Measurements from ENCODE around the gene SP2. TPM values are rescaled to one million over a fixed set of nuclear protein-coding genes. Genes with fewer than 3 reads are reported as not detected.

SP2 gene
- polyA plus RNA-seq, 3 donors, result 3.1 to 26.7 (median 6.8) TPM

DNA sequence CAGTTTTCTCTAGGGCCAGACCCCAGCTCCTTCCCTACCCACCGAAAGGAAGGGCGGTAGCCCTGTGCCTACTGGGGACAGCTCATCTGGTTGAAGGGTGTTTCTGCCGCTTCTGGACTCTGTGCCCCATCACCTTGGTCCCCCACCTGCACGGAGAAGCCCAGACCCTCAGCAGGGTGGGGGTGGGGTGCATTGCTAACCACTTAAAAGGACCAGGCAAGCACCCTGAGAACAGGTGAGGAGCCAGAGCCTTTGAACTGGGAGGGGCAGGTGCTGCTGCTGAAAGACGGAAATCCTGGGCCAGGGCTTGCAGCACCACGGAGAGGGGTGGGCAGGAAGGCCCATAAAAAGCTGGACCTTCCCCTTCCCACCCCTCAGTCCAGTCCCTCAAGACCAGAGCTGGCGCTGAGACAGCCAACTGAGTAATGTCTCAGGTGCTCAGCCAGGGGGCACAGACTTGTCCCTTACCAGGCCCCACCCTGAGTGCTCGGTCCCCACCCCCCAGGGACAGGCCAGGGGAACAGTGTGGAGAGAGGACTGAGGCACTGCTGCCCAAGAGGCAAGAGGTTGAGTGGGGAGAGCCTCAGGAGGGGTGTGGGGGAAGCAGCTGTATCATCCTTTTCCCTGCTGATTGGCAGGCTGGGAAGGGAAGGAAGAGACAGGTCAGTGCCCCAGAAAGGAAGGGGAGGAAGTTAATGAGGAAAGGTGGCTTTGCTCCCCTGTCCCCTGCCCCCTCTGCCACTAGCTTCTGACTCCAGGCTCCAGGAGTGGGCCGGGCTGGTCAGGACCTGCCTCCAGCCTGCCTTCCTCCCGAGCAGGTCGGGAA, 10.9 kb upstream of the SP2 start:
- Mint-ChIP-seq H3K36me3 (no peaks in the 10 kb centered on the region), H3K9me3 (no peaks in the 10 kb centered on the region), H3K27ac (no peak overlapping the region), H3K4me3 (no peak overlapping the region), H3K27me3 (ENCODE audit: low read depth in 3 of 3) (peaks cover under 1 to 14% (median 7%) of the 10 kb centered on the region in 3 donors), H3K4me1 (peaks cover 16% of the 10 kb centered on the region)
- Histone ChIP-seq H3K9ac (ENCODE audit: insufficient read depth, low read length, poor library complexity, severe bottlenecking) (no peak overlapping the region), H3K4me3 (replicated peaks in 1 of 3; ENCODE audit: low read depth in 2 of 3, low read length in 3 of 3) (no peak overlapping the region), H3K4me1 (ENCODE audit: control insufficient read depth in 1 of 2, insufficient read depth in 2 of 2, low read length in 2 of 2) (peaks cover 12 to 15% of the 10 kb centered on the region in 2 donors), H3K27me3 (ENCODE audit: control insufficient read depth in 2 of 2, insufficient read depth in 2 of 2, low read length in 2 of 2) (no peaks in the 10 kb centered on the region), H3K27ac (ENCODE audit: low read depth in 1 of 2, low read length in 2 of 2) (no peak overlapping the region), H3K79me2 (ENCODE audit: insufficient read depth, low read length) (no peaks in the 10 kb centered on the region), H2AFZ (ENCODE audit: insufficient read depth, low read depth, low read length, poor library complexity, severe bottlenecking) (no peak overlapping the region), H3K36me3 (replicated peaks in 1 of 2; ENCODE audit: control insufficient read depth in 1 of 2, insufficient read depth in 2 of 2, low read length in 2 of 2) (no peaks in the 10 kb centered on the region), H3K4me2 (replicated peaks; ENCODE audit: extremely low read depth, low read length, poor library complexity, severe bottlenecking) (no peak overlapping the region), H3K9me3 (replicated peaks in 1 of 2; ENCODE audit: control insufficient read depth in 1 of 2, insufficient read depth in 1 of 2, low read length in 2 of 2) (no peaks in the 10 kb centered on the region), H4K20me1 (ENCODE audit: insufficient read depth, low read length) (no peaks in the 10 kb centered on the region)
- WGBS (ENCODE audit: insufficient coverage), result 87% methylated on average over 6 of the region's 11 CpGs
- DNase-seq, result no peak
- TF ChIP-seq, protein P1, sequence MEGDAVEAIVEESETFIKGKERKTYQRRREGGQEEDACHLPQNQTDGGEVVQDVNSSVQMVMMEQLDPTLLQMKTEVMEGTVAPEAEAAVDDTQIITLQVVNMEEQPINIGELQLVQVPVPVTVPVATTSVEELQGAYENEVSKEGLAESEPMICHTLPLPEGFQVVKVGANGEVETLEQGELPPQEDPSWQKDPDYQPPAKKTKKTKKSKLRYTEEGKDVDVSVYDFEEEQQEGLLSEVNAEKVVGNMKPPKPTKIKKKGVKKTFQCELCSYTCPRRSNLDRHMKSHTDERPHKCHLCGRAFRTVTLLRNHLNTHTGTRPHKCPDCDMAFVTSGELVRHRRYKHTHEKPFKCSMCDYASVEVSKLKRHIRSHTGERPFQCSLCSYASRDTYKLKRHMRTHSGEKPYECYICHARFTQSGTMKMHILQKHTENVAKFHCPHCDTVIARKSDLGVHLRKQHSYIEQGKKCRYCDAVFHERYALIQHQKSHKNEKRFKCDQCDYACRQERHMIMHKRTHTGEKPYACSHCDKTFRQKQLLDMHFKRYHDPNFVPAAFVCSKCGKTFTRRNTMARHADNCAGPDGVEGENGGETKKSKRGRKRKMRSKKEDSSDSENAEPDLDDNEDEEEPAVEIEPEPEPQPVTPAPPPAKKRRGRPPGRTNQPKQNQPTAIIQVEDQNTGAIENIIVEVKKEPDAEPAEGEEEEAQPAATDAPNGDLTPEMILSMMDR (IDR thresholded peaks at IDR 0.05), result no peak
- intact Hi-C loops (cut with micrococcal nuclease), result no loop called here

DNA sequence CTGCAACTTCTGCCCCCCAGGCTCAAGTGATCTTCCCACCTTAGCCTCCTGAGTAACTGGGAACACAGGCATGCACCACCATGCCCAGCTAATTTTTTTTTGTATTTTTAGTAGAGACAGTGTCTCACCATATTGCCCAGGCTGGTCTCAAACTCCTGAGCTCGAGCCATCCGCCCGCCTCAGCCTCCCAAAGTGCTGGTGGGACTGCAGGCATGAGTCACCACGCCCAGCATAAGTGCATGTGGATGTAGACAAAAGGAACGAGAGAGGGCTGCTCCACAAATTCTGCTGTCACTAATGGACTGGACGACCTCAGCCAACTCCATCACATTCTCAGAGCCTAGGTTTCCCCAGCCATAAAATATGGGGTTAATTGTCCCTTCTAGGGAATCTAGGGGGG, 7.7 kb upstream of the SP2 start:
- no peak overlapping the region for H2AFZ ChIP-seq (ENCODE audit: insufficient read depth, low read depth, low read length, poor library complexity, severe bottlenecking)
- no peaks in the 10 kb centered on the region for H3K36me3 Mint-ChIP-seq
- H4K20me1 ChIP-seq (ENCODE audit: insufficient read depth, low read length), result no peaks in the 10 kb centered on the region

More for the DNA sequence above, 7.7 kb upstream of the SP2 start:
- H3K27ac Mint-ChIP-seq, result no peak overlapping the region
- Histone ChIP-seq H3K9ac (ENCODE audit: insufficient read depth, low read length, poor library complexity, severe bottlenecking) (no peak overlapping the region), H3K27me3 (ENCODE audit: control insufficient read depth in 2 of 2, insufficient read depth in 2 of 2, low read length in 2 of 2) (no peaks in the 10 kb centered on the region), H3K4me1 (ENCODE audit: control insufficient read depth in 1 of 2, insufficient read depth in 2 of 2, low read length in 2 of 2) (peaks cover 0 to 24% of the 10 kb centered on the region in 2 donors), H3K79me2 (ENCODE audit: insufficient read depth, low read length) (no peaks in the 10 kb centered on the region), H3K4me2 (replicated peaks; ENCODE audit: extremely low read depth, low read length, poor library complexity, severe bottlenecking) (no peak overlapping the region), H3K36me3 (replicated peaks in 1 of 2; ENCODE audit: control insufficient read depth in 1 of 2, insufficient read depth in 2 of 2, low read length in 2 of 2) (no peaks in the 10 kb centered on the region), H3K27ac (ENCODE audit: low read depth in 1 of 2, low read length in 2 of 2) (no peak overlapping the region), H3K9me3 (replicated peaks in 1 of 2; ENCODE audit: control insufficient read depth in 1 of 2, insufficient read depth in 1 of 2, low read length in 2 of 2) (no peaks in the 10 kb centered on the region), H3K4me3 (replicated peaks in 1 of 3; ENCODE audit: low read depth in 2 of 3, low read length in 3 of 3) (no peak overlapping the region)
- DNase-seq, result no peak
- no peak overlapping the region for H3K4me3 Mint-ChIP-seq
- no peaks in the 10 kb centered on the region for H3K9me3 Mint-ChIP-seq
- intact Hi-C loops (cut with micrococcal nuclease), result no loop called here
- H3K27me3 Mint-ChIP-seq (ENCODE audit: low read depth in 3 of 3), result peaks cover 0 to 6% (median 4%) of the 10 kb centered on the region in 3 donors
- TF ChIP-seq, protein P1 (IDR thresholded peaks at IDR 0.05), result no peak
- 100% methylated on average over 3 of the region's 6 CpGs for WGBS (ENCODE audit: insufficient coverage)
- H3K4me1 Mint-ChIP-seq, result peaks cover 12% of the 10 kb centered on the region
